Right lobe of liver (tissue), 4 donors: ENCODE results near the gene MINDY3.
"Not testable (repeated sequence)": the region's sequence is repeated elsewhere in the genome, so short reads cannot be mapped to it uniquely, and the experiment has no call there.

ENCODE experiments used
- POLR2A ChIP-seq: fragments of 450-650 bp; IDR thresholded peaks from one replicate; pipeline ENCODE4 v1.6.1; 2017; ENCODE audit warnings: antibody characterized with exemption, mild to moderate bottlenecking
- TF ChIP-seq, protein P1 (sequence below), 4 donors: fragments of 200-600 bp in 3 of 4; fragments of 450-650 bp in 1 of 4; IDR thresholded peaks; one replicate each; pipeline versions ENCODE4 v1.5.1 to v1.8.0; 2016 to 2022; ENCODE audit warnings: antibody characterized with exemption in 4 of 4, mild to moderate bottlenecking in 2 of 4
- donor health status: DM: no; HTN: no; CAD: no.
- donor health status: DM: no; HTN: no; CAD: no.
- donor health status: DM: no; HTN: yes; CAD: no.

- TF ChIP-seq, protein P1, sequence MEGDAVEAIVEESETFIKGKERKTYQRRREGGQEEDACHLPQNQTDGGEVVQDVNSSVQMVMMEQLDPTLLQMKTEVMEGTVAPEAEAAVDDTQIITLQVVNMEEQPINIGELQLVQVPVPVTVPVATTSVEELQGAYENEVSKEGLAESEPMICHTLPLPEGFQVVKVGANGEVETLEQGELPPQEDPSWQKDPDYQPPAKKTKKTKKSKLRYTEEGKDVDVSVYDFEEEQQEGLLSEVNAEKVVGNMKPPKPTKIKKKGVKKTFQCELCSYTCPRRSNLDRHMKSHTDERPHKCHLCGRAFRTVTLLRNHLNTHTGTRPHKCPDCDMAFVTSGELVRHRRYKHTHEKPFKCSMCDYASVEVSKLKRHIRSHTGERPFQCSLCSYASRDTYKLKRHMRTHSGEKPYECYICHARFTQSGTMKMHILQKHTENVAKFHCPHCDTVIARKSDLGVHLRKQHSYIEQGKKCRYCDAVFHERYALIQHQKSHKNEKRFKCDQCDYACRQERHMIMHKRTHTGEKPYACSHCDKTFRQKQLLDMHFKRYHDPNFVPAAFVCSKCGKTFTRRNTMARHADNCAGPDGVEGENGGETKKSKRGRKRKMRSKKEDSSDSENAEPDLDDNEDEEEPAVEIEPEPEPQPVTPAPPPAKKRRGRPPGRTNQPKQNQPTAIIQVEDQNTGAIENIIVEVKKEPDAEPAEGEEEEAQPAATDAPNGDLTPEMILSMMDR (IDR thresholded peaks at IDR 0.05), result not testable (repeated sequence)
- TF ChIP-seq POLR2A, result not testable (repeated sequence)
Observed at GRCh38 chr10:15850337-15850978, 9.8 kb downstream of the MINDY3 start.
